ENCODE results near the gene SIRT1. TPM values are rescaled to one million over a fixed set of nuclear protein-coding genes. Genes with fewer than 3 reads are reported as not detected.
"Not testable (repeated sequence)": the region's sequence is repeated elsewhere in the genome, so short reads cannot be mapped to it uniquely, and the experiment has no call there.

Gene SIRT1
- total and polyA plus RNA-seq, 3 donors from 2014 or later: 50.1 to 55.5 (median 50.9) TPM

DNA sequence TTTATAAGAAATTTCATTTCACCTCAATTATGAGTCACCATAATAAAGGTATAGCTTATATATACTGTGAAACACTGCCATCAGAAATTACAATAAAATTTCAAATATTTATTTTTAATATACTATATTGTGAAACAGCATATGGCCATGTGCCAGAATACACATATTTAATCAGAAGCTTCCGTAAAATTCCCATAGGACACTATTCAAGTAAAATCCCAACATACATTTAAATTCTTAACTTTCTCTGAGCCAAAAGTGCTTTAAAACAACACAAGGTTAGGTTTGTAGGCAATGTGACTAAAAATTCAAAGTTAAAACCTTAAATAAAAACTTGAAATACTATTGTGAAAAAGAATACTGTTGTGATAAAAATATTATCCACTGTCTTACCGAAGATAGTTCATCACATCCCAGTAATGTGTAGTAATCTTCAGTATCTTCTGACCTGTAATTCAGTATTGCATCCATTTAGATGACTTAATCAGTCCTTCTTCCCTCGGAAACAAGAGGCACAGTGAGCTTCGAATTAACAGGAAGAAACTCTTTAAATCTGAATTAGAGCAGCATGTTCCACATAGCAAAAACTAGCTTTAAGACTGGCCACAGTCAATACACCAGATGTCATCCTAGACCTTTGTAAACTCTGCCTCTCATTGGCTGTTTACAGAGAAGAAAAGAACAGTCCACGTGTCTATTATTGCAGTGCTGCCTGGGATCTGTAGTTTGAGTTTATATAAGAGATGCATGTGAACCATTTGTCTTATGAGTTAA is 46.7 kb upstream of the SIRT1 start, which contains the start of gene DNAJC12:
TSS of gene DNAJC12 (minus strand) at position 648 of the 774 bp plus-strand sequence. CDS start at position 471, 177 bp downstream.
- intact Hi-C loops (cut with DNase I; ENCODE audit: low total_unique reads): no loop called here
- no peaks in the 10 kb centered on the region for H3K4me1 ChIP-seq
- H3K36me3 ChIP-seq (ENCODE audit: low read depth, missing control alignments): no peaks in the 10 kb centered on the region
- peak within 1 kb of the TSS in 1 of 2 donors; percentile 47 for H3K27ac ChIP-seq
- WGBS, 2 donors: 26 to 34% methylated on average over 5 of the region's 5 CpGs
- H3K9me3 ChIP-seq: no peaks in the 10 kb centered on the region
- H3K4me3 ChIP-seq: peak within 1 kb of the TSS; percentile 30 to 40
- no peak for TF ChIP-seq POLR2A (IDR thresholded peaks at IDR 0.05)
- TF ChIP-seq, protein P1, sequence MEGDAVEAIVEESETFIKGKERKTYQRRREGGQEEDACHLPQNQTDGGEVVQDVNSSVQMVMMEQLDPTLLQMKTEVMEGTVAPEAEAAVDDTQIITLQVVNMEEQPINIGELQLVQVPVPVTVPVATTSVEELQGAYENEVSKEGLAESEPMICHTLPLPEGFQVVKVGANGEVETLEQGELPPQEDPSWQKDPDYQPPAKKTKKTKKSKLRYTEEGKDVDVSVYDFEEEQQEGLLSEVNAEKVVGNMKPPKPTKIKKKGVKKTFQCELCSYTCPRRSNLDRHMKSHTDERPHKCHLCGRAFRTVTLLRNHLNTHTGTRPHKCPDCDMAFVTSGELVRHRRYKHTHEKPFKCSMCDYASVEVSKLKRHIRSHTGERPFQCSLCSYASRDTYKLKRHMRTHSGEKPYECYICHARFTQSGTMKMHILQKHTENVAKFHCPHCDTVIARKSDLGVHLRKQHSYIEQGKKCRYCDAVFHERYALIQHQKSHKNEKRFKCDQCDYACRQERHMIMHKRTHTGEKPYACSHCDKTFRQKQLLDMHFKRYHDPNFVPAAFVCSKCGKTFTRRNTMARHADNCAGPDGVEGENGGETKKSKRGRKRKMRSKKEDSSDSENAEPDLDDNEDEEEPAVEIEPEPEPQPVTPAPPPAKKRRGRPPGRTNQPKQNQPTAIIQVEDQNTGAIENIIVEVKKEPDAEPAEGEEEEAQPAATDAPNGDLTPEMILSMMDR (IDR thresholded peaks at IDR 0.05): no peak
- no peak for DNase-seq
- no peaks in the 10 kb centered on the region for H3K27me3 ChIP-seq

DNA sequence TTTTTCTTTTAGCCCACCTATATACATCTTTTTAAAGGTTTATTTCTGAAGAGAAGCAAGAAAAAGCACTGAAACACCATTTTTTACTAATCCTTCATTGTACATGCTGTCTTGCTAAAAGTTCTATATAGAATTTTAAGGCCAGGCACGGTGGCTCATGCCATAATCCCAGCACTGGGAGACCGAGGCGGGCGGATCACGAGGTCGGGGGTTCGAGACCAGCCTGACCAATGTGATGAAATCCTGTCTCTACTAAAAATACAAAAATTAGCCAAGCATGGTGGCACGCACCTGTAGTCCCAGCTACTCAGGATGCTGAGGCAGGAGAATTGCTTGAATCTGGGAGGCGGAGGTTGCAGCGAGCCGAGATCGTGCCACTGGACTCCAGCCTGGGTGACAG is 44.9 kb upstream of the SIRT1 start:
- H3K4me1 ChIP-seq: not testable (repeated sequence)

DNA sequence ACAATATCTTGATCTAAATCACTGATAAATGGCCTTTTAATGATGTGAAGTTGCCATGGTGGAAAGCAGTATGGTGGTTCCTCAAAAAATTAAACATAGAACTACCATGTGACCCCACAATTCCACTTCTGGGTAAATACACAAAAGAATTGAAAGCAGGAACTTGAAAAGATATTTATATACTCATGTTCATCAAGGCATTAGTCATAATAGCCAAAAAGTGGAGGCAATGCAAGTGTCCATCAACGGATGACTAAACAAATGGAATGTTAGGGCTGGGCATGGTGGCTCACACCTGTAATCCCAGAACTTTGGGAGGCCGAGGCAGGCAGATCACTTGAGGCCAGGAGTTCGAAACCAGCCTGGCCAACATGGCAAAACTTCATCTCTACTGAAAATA is 44.5 kb upstream of the SIRT1 start:
- Histone ChIP-seq H3K4me1 (no peaks in the 10 kb centered on the region), H3K27ac (no peak overlapping the region), H3K9me3 (no peaks in the 10 kb centered on the region), H3K36me3 (ENCODE audit: low read depth, missing control alignments) (no peaks in the 10 kb centered on the region), H3K4me3 (no peak overlapping the region), H3K27me3 (no peaks in the 10 kb centered on the region)
- TF ChIP-seq, protein P1 (IDR thresholded peaks at IDR 0.05): no peak
- TF ChIP-seq POLR2A (IDR thresholded peaks at IDR 0.05): no peak
- intact Hi-C loops (cut with DNase I; ENCODE audit: low total_unique reads): no loop called here
- DNase-seq: no peak
- WGBS, 2 donors: 84 to 91% methylated on average over 3 of the region's 3 CpGs

More for the DNA sequence above, 44.9 kb upstream of the SIRT1 start:
- H3K27ac ChIP-seq; H3K36me3 ChIP-seq (ENCODE audit: low read depth, missing control alignments); H3K9me3 ChIP-seq; DNase-seq; intact Hi-C loops (cut with DNase I; ENCODE audit: low total_unique reads); H3K27me3 ChIP-seq; H3K4me3 ChIP-seq: not testable (repeated sequence)
- 96% methylated on average over 12 of the region's 12 CpGs for WGBS, 2 donors

DNA sequence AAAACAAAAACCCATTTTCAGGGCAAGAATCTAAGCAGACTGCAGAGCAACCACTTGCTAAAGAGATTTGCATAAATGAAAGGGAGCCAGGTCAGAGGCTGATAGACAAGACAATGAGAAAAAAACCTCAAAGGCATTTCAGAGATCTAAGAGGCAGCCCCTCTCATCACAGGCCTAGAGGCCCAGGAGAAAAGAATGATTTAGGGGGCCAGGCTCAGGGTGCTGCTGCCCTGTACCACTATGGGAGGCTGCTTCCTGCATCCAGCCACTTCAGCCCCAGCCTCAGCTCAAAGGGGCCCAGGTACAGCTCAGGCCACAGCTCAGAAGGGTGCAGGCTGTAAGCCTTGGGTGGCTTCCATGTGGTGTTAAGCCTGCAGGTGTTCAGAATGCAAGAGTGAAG is 42.7 kb upstream of the SIRT1 start:
- H3K4me1 ChIP-seq: no peaks in the 10 kb centered on the region
- no peak overlapping the region for H3K27ac ChIP-seq
- no peak for DNase-seq
- TF ChIP-seq POLR2A (IDR thresholded peaks at IDR 0.05): no peak
- TF ChIP-seq, protein P1 (IDR thresholded peaks at IDR 0.05): no peak
- H3K36me3 ChIP-seq (ENCODE audit: low read depth, missing control alignments): no peaks in the 10 kb centered on the region
- intact Hi-C loops (cut with DNase I; ENCODE audit: low total_unique reads): no loop called here
- H3K9me3 ChIP-seq: no peaks in the 10 kb centered on the region
- no peak overlapping the region for H3K4me3 ChIP-seq
- no peaks in the 10 kb centered on the region for H3K27me3 ChIP-seq

DNA sequence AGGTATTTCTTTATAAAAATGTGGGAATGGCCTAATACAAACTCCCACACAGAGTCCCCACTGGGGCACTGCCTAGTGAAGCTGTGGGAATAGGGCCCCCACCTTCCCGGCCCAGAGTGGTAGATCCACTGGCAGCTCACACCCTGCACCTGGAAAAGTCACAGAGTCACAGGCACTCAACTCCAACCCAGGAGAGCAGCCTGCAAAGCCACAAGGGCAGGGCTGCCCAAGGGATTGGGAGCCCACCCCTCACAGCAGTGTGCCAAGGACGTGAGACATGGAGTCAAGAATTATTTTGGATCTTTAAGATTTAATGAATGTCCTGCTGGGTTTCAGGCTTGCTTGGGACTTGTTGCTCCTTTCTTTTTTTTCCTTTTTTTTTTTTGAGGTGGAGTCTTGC is 41.2 kb upstream of the SIRT1 start:
- Histone ChIP-seq H3K27me3 (no peaks in the 10 kb centered on the region), H3K27ac (no peak overlapping the region), H3K4me1 (no peaks in the 10 kb centered on the region), H3K9me3 (no peaks in the 10 kb centered on the region), H3K36me3 (ENCODE audit: low read depth, missing control alignments) (no peaks in the 10 kb centered on the region), H3K4me3 (no peak overlapping the region)
- TF ChIP-seq, protein P1 (IDR thresholded peaks at IDR 0.05): no peak
- no peak for TF ChIP-seq POLR2A (IDR thresholded peaks at IDR 0.05)
- no peak for DNase-seq
- intact Hi-C loops (cut with DNase I; ENCODE audit: low total_unique reads): no loop called here
- 96 to 100% methylated on average over 2 of the region's 2 CpGs for WGBS, 2 donors

All from testis (tissue), 3 donors.